HG03354 (cell line): ENCODE results near the gene RAB1B.

Experiments used
- ATAC-seq: cut with Tn5 transposase; IDR thresholded peaks from one replicate; pipeline ENCODE4 v1.9.1; 2021; ENCODE audit warnings: mild to moderate bottlenecking; ENCODE audit not compliant: unreplicated experiment, poor library complexity, severe bottlenecking

Gene RAB1B

GRCh38 chr11:66268244-66268951, at the start of gene RAB1B:
TSS of gene RAB1B (plus strand) at chr11:66268639. CDS start at chr11:66268680, 41 bp downstream.
- peak; percentile 81 for ATAC-seq

GRCh38 chr11:66218846-66219620, 49.4 kb upstream of the RAB1B start:
- no peak for ATAC-seq

GRCh38 chr11:66219846-66220565, 48.4 kb upstream of the RAB1B start:
- no peak for ATAC-seq

GRCh38 chr11:66220566-66220935, 47.9 kb upstream of the RAB1B start:
- no peak for ATAC-seq

- ATAC-seq = no peak
Measured at GRCh38 chr11:66221012-66221411, 47.4 kb upstream of the RAB1B start.

GRCh38 chr11:66221726-66222236, 46.7 kb upstream of the RAB1B start:
- peak; percentile 25 for ATAC-seq

- ATAC-seq = peak; percentile 81
Measured at GRCh38 chr11:66222358-66223149, 45.9 kb upstream of the RAB1B start.

- no peak for ATAC-seq
Measured at GRCh38 chr11:66224226-66224855, 44.1 kb upstream of the RAB1B start.

- ATAC-seq = no peak
Measured at GRCh38 chr11:66225066-66225465, 43.4 kb upstream of the RAB1B start.

GRCh38 chr11:66226101-66226500, 42.3 kb upstream of the RAB1B start:
- ATAC-seq = no peak

GRCh38 chr11:66227700-66228099, 40.7 kb upstream of the RAB1B start:
- ATAC-seq = no peak

GRCh38 chr11:66228521-66228920, 39.9 kb upstream of the RAB1B start:
- no peak for ATAC-seq

- no peak for ATAC-seq
Measured at GRCh38 chr11:66230156-66230555, 38.3 kb upstream of the RAB1B start.

- ATAC-seq = no peak
Measured at GRCh38 chr11:66230978-66231377, 37.5 kb upstream of the RAB1B start.

- no peak for ATAC-seq
Measured at GRCh38 chr11:66231561-66231960, 36.9 kb upstream of the RAB1B start.

GRCh38 chr11:66232769-66233168, 35.7 kb upstream of the RAB1B start:
- ATAC-seq = no peak

GRCh38 chr11:66233301-66233700, 35.1 kb upstream of the RAB1B start:
- no peak for ATAC-seq

- ATAC-seq = no peak
Measured at GRCh38 chr11:66235141-66235540, 33.3 kb upstream of the RAB1B start.

- no peak for ATAC-seq
Measured at GRCh38 chr11:66237867-66238266, 30.6 kb upstream of the RAB1B start.
